K562 (cell line): ENCODE results near the gene SYNJ2. TPM values are rescaled to one million over a fixed set of nuclear protein-coding genes. Genes with fewer than 3 reads are reported as not detected.

Source experiments
- CBX3 ChIP-seq, 2 experiments: IDR thresholded peaks; 1 replicate in 1 of 2; 2 replicates in 1 of 2; pipeline ENCODE4 v1.6.1; 2012; ENCODE audit warnings: inconsistent platforms in 2 of 2, low read length in 2 of 2, borderline replicate concordance in 1 of 2, control low read depth in 1 of 2
- CREB1 ChIP-seq, 2 experiments: sonication (generic) in 1 of 2; formaldehyde crosslinking in 1 of 2; IDR thresholded peaks; 2 replicates each; pipeline versions ENCODE4 v1.6.1 to v1.8.0; 2012 to 2022; ENCODE audit warnings: inconsistent platforms in 1 of 2, mild to moderate bottlenecking in 1 of 2, missing genetic modification reagents in 1 of 2, moderate library complexity in 1 of 2
- CUX1 ChIP-seq: fragments of 200-800 bp; sonication (Bioruptor generic); IDR thresholded peaks from 2 replicates; pipeline ENCODE4 v1.6.1; 2016; ENCODE audit warnings: missing genetic modification characterization, missing compliant biosample characterization
- E2F8 ChIP-seq: fragments of 450-650 bp; IDR thresholded peaks from 2 replicates; pipeline ENCODE4 v1.7.1; 2018; ENCODE audit warnings: mild to moderate bottlenecking, low read depth; ENCODE audit not compliant: partially characterized antibody
- ELK3 ChIP-seq: fragments of 450-650 bp; formaldehyde crosslinking; IDR thresholded peaks from 2 replicates; pipeline ENCODE4 v1.4.0; 2020; ENCODE audit warnings: mild to moderate bottlenecking
- ESRRB ChIP-seq: fragments of 250-450 bp; sonication (Bioruptor Pico); IDR thresholded peaks from 2 replicates; pipeline ENCODE4 v1.5.0; 2020; ENCODE audit warnings: mild to moderate bottlenecking, moderate library complexity, borderline replicate concordance
- NR0B1 ChIP-seq: fragments of 450-650 bp; IDR thresholded peaks from one replicate; pipeline ENCODE4 v1.6.1; 2018; ENCODE audit warnings: mild to moderate bottlenecking, moderate library complexity; ENCODE audit not compliant: partially characterized antibody
- TEAD2 ChIP-seq: fragments of 450-650 bp; IDR thresholded peaks from 2 replicates; pipeline ENCODE4 v1.6.1; 2016; ENCODE audit warnings: missing genetic modification characterization, control low read depth, missing compliant biosample characterization
- TFAP4 ChIP-seq: sonication (generic); formaldehyde crosslinking; IDR thresholded peaks from 2 replicates; pipeline ENCODE4 v1.8.0; 2022; ENCODE audit warnings: missing genetic modification reagents, mild to moderate bottlenecking, moderate library complexity, borderline replicate concordance
- ZFP30 ChIP-seq: fragments of 250-450 bp; sonication (Bioruptor Pico); IDR thresholded peaks from 2 replicates; pipeline ENCODE4 v1.8.0; 2022; ENCODE audit warnings: moderate library complexity, mild to moderate bottlenecking, inconsistent platforms, borderline replicate concordance
- ZNF445 ChIP-seq: fragments of 250-450 bp; sonication (Bioruptor Pico); IDR thresholded peaks from 2 replicates; pipeline ENCODE4 v1.4.0; 2020; ENCODE audit warnings: low read depth, mild to moderate bottlenecking, moderate library complexity
- polyA plus RNA-seq, 8 experiments: library from polyadenylated mRNA; depleted of rRNA in 4 of 8; stranded (reverse) in 5 of 8; unstranded in 3 of 8; fragments of >200 nt; fragmentation: Nextera tagmentation in 2 of 8; fragmentation: Illumina TruSeq in 1 of 8; extraction: Ambion mirVana in 2 of 8; extraction: Trizol in 1 of 8; gene quantifications; 2 replicates each; pipeline versions ENCODE4 v1.2.1 to v1.2.3, GENCODE V29; 2011 to 2014; ENCODE audit warnings: inconsistent platforms in 1 of 8, missing spikeins in 1 of 8
- total RNA-seq, 7 experiments: library from RNA; depleted of rRNA in 6 of 7; stranded (reverse); fragments of >200 nt in 6 of 7; fragmentation: Illumina TruSeq in 2 of 7; extraction: Trizol in 2 of 7; gene quantifications; 2 replicates each; pipeline versions ENCODE4 v1.2.1 to v1.2.3, GENCODE V29; 2011 to 2021; ENCODE audit warnings: low replicate concordance in 1 of 7

The SYNJ2 gene
- total and polyA plus RNA-seq, 9 of the 15 experiments (the other 6 are each of a cell fraction or from before 2014, with no cell fraction given) = 3.0 to 27.7 (median 17.8) TPM

- TF ChIP-seq ELK3 (CRISPR knock-in tag) (no peak), NR0B1 (no peak), ESRRB (no peak), TFAP4 (CRISPR knock-in tag) (peak; percentile 97), CBX3 (IDR thresholded peaks at IDR 0.05; ENCODE audit: borderline replicate concordance in 1 of 2, low read length in 2 of 2) (no peak), TEAD2 (peak; percentile 61; the same call in 1 of the 2 replicates), CUX1 (CRISPR knock-in tag) (peak; percentile 74; the same call in 1 of the 2 replicates), CREB1 (IDR thresholded peaks at IDR 0.05) (no peak), CREB1 (CRISPR knock-in tag; IDR thresholded peaks at IDR 0.05) (no peak), E2F8 (no peak), ZNF445 (no peak), ZFP30 (no peak)
Measured at GRCh38 chr6:158031381-158032353, 50.0 kb downstream of the SYNJ2 start (continued).
